ENCODE results near the gene DCLRE1A. TPM values are rescaled to one million over a fixed set of nuclear protein-coding genes. Genes with fewer than 3 reads are reported as not detected.

DCLRE1A gene
- total RNA-seq, 3 donors from 2014 or later = 4.7 to 6.5 (median 5.1) TPM

DNA sequence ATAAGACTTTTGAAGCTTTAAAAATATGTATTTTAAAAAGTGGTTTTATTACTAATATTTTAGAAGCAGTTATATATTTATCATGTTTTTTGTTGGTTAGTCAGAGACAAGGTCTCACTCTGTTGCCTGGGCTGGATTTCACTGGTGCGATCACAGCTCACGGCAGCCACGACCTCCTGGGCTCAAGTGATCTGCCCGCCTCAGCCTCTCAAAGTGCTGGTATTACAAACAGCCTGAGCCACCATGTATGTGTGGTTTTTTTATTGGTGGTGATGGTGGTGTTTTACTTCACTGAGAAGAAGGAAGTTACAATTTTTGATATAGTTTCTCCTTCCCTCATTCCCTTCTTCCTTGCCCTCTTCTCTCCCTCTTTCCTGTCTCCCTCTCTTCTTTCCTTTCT is 14.0 kb upstream of the DCLRE1A start:
- intact Hi-C loops (cut with DNase I, micrococcal nuclease) = no loop called here
- Histone ChIP-seq H3K9me3 (peaks cover 8% of the 10 kb centered on the region), H3K36me3 (ENCODE audit: low read depth) (no peaks in the 10 kb centered on the region), H3K4me1 (ENCODE audit: low read depth) (no peaks in the 10 kb centered on the region), H3K4me3 (no peak overlapping the region)
- TF ChIP-seq, protein P1, sequence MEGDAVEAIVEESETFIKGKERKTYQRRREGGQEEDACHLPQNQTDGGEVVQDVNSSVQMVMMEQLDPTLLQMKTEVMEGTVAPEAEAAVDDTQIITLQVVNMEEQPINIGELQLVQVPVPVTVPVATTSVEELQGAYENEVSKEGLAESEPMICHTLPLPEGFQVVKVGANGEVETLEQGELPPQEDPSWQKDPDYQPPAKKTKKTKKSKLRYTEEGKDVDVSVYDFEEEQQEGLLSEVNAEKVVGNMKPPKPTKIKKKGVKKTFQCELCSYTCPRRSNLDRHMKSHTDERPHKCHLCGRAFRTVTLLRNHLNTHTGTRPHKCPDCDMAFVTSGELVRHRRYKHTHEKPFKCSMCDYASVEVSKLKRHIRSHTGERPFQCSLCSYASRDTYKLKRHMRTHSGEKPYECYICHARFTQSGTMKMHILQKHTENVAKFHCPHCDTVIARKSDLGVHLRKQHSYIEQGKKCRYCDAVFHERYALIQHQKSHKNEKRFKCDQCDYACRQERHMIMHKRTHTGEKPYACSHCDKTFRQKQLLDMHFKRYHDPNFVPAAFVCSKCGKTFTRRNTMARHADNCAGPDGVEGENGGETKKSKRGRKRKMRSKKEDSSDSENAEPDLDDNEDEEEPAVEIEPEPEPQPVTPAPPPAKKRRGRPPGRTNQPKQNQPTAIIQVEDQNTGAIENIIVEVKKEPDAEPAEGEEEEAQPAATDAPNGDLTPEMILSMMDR (IDR thresholded peaks at IDR 0.05) = no peak
- DNase-seq = no peak
- no peak for ATAC-seq

DNA sequence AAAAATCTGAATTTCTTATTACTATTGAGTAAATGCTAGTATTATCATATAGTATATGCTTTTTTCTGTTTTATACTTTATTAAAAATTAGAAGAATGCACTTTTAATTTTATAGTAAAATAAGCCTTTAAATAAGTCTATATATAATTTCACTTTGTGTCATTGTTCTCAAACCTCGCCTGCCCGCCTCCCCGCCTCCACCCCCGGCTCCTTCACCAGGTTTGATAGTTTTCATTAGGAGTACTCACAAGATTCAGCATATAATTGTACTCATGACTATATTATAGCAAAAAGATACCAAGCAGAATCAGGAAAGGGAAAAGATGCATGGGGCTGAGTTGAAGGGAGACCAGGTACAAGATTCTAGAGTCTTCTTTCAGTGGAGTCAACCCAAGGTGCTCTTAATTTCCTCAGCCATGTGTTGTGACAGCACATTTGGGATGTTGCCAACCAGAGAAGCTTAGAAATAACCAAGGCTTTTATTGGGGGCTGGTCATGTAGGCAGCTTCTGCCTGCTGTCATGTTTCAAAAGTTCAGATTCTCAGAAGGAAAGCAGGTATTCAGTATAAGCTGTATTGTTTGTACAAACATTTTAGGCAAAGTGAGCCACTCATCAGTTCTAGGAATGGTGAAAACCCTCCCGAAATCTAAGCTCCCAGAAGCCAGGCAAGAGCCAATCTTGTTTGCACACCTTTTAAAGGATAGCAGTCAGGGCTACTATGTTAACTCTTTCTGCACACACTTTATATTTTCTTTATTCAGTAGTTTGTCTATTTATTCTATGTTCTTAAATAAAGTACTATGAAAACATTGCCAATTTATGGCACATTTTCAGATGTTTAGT is 12.9 kb upstream of the DCLRE1A start:
- Histone ChIP-seq H3K36me3 (ENCODE audit: low read depth) (no peaks in the 10 kb centered on the region), H3K4me3 (no peak overlapping the region), H3K4me1 (ENCODE audit: low read depth) (no peaks in the 10 kb centered on the region), H3K9me3 (no peaks in the 10 kb centered on the region)
- TF ChIP-seq, protein P1 (IDR thresholded peaks at IDR 0.05) = no peak
- no peak for DNase-seq
- intact Hi-C loops (cut with DNase I, micrococcal nuclease) = no loop called here
- no peak for ATAC-seq

DNA sequence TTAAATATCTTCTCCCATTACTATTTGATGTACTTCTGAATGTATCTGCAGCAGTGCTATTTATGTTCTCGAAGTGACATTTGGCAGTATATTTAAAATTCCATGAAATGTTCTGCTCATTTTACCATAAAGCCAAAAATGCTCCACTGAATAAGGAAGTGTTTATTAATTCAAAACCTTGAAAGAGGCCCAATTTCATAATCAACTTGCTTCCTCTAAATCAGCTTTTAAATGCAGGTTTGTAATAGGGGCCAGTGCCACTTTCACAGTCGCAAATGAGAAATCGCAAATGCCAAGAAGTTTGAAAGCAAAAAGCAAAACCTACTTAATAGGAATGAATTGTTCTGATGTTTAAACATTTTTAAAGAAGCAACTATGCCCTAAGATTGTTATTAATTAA is 12.0 kb upstream of the DCLRE1A start:
- Histone ChIP-seq H3K4me1 (ENCODE audit: low read depth) (no peaks in the 10 kb centered on the region), H3K9me3 (no peaks in the 10 kb centered on the region), H3K36me3 (ENCODE audit: low read depth) (no peaks in the 10 kb centered on the region), H3K4me3 (no peak overlapping the region)
- no peak for DNase-seq
- intact Hi-C loops (cut with DNase I, micrococcal nuclease) = no loop called here
- TF ChIP-seq, protein P1 (IDR thresholded peaks at IDR 0.05) = no peak
- no peak for ATAC-seq

DNA sequence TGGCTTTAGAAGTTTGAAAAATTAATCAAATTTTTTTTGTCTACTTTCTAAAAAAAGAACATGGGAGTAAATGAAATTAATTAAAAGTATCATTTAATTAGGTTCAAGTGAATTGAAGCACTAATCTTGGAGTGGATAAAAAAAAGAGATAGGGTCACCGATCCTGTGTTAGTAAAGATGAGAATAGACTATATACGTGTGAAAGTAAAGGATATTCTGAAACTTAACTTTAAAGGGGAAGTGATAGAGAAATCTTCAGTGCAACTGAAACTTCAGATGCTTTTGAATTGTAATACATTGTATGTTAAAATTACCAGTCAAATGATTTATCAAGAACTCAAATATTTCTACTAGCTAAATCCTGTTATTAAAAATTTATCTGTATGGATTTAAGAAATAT is 5.4 kb upstream of the DCLRE1A start:
- DNase-seq (no peak), ATAC-seq (no peak)
- Histone ChIP-seq H3K4me3 (no peak overlapping the region), H3K36me3 (ENCODE audit: low read depth) (no peaks in the 10 kb centered on the region), H3K4me1 (ENCODE audit: low read depth) (peaks cover 16% of the 10 kb centered on the region), H3K9me3 (no peaks in the 10 kb centered on the region)
- intact Hi-C loops (cut with DNase I, micrococcal nuclease) = no loop called here
- TF ChIP-seq, protein P1 (IDR thresholded peaks at IDR 0.05) = no peak

DNA sequence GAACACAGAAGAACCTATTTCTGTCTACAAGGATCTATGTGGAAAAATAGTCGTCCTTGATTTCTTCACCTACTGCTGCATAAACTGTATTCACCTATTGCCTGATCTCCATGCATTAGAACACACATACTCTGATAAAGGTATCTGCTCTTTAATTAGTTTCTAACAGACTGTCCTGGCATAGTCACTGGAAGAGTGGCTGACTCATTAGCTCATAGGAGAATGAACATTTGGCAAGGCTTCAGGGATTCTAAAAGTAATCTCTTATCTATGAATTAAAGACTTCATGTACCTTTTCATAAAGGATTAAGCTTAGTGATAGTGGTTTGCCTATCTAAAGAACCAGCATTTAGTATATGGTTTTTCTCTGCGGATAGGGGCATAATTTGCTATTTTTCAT is 4.7 kb upstream of the DCLRE1A start:
- intact Hi-C loops (cut with DNase I, micrococcal nuclease) = no loop called here
- H3K36me3 ChIP-seq (ENCODE audit: low read depth) = no peaks in the 10 kb centered on the region
- peaks cover 16% of the 10 kb centered on the region for H3K4me1 ChIP-seq (ENCODE audit: low read depth)
- H3K9me3 ChIP-seq = no peaks in the 10 kb centered on the region
- no peak for ATAC-seq
- TF ChIP-seq, protein P1 (IDR thresholded peaks at IDR 0.05) = no peak
- no peak overlapping the region for H3K4me3 ChIP-seq
- no peak for DNase-seq

Data from mucosa of descending colon (tissue), 3 donors.